Hepatocyte (in vitro differentiated cells): ENCODE measurements around the gene ALDH1A3.

ENCODE experiments used
- EZH2 ChIP-seq: fragments of 200-600 bp; sonication (generic); IDR thresholded peaks from 2 replicates; pipeline ENCODE4 v1.6.1; 2016; ENCODE audit warnings: antibody characterized with exemption, mild to moderate bottlenecking, borderline replicate concordance
- EZH2phosphoT487 ChIP-seq: fragments of 200-600 bp; sonication (generic); IDR thresholded peaks from one replicate; pipeline ENCODE4 v1.6.1; 2018; ENCODE audit warnings: antibody characterized with exemption, mild to moderate bottlenecking, low read depth, moderate library complexity; ENCODE audit not compliant: unreplicated experiment, severe bottlenecking
- TF ChIP-seq, protein P1 (sequence below): fragments of 200-600 bp; sonication (generic); IDR thresholded peaks from 2 replicates; pipeline ENCODE4 v1.5.1; 2016; ENCODE audit warnings: antibody characterized with exemption, mild to moderate bottlenecking; ENCODE audit not compliant: poor library complexity

DNA sequence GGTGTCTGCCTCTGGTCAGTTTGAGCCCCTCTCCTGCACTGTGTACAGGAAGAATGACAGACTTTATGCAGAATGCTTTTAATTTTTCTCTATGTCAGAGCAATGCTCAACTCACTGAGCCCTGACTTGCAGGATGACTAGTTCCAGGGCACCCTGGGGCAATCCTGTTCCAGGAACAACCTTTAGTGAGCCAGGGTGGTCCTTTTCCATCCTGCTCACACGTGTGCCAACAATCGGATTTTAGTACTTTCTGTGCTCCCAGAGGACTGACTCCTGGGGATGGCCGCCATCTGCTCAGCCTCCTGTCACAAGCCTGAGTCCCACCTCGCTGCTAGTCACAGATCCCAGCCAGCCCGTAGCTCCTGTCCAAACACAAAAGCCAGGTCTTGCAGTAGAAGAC, 48.2 kb upstream of the ALDH1A3 start:
- TF ChIP-seq, protein P1, sequence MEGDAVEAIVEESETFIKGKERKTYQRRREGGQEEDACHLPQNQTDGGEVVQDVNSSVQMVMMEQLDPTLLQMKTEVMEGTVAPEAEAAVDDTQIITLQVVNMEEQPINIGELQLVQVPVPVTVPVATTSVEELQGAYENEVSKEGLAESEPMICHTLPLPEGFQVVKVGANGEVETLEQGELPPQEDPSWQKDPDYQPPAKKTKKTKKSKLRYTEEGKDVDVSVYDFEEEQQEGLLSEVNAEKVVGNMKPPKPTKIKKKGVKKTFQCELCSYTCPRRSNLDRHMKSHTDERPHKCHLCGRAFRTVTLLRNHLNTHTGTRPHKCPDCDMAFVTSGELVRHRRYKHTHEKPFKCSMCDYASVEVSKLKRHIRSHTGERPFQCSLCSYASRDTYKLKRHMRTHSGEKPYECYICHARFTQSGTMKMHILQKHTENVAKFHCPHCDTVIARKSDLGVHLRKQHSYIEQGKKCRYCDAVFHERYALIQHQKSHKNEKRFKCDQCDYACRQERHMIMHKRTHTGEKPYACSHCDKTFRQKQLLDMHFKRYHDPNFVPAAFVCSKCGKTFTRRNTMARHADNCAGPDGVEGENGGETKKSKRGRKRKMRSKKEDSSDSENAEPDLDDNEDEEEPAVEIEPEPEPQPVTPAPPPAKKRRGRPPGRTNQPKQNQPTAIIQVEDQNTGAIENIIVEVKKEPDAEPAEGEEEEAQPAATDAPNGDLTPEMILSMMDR = no peak
- TF ChIP-seq EZH2 (no peak), EZH2phosphoT487 (no peak)
